HG03342 (cell line): ENCODE results near the gene DHRS3.

Source experiments
- ATAC-seq: cut with Tn5 transposase; IDR thresholded peaks from one replicate; pipeline ENCODE4 v1.9.1; 2021; ENCODE audit warnings: mild to moderate bottlenecking, moderate library complexity; ENCODE audit not compliant: unreplicated experiment

DHRS3 gene

GRCh38 chr1:12555411-12556367, 62.3 kb downstream of the DHRS3 start:
- no peak for ATAC-seq

- ATAC-seq = no peak
Observed at GRCh38 chr1:12554521-12555305, 63.3 kb downstream of the DHRS3 start.

GRCh38 chr1:12553963-12554362, 64.0 kb downstream of the DHRS3 start:
- no peak for ATAC-seq

- ATAC-seq = no peak
Observed at GRCh38 chr1:12552951-12553921, 64.8 kb downstream of the DHRS3 start.

GRCh38 chr1:12552111-12552888, 65.7 kb downstream of the DHRS3 start:
- no peak for ATAC-seq

- ATAC-seq = no peak
Observed at GRCh38 chr1:12551584-12551983, 66.4 kb downstream of the DHRS3 start.

GRCh38 chr1:12549460-12550349, 68.3 kb downstream of the DHRS3 start:
- no peak for ATAC-seq

- ATAC-seq = no peak
Observed at GRCh38 chr1:12548973-12549459, 69.0 kb downstream of the DHRS3 start.

GRCh38 chr1:12548279-12548972, 69.6 kb downstream of the DHRS3 start:
- no peak for ATAC-seq

- ATAC-seq = no peak
Observed at GRCh38 chr1:12547586-12548225, 70.3 kb downstream of the DHRS3 start.

GRCh38 chr1:12546771-12547585, 71.0 kb downstream of the DHRS3 start:
- ATAC-seq = no peak

GRCh38 chr1:12544992-12545391, 73.0 kb downstream of the DHRS3 start:
- no peak for ATAC-seq

GRCh38 chr1:12544357-12544756, 73.7 kb downstream of the DHRS3 start:
- ATAC-seq = no peak

- ATAC-seq = no peak
Observed at GRCh38 chr1:12543740-12544154, 74.3 kb downstream of the DHRS3 start.

GRCh38 chr1:12542616-12543592, 75.1 kb downstream of the DHRS3 start:
- ATAC-seq = no peak

GRCh38 chr1:12542138-12542465, 75.9 kb downstream of the DHRS3 start:
- no peak for ATAC-seq
